ENCODE data around the gene HOXC12. TPM values are rescaled to one million over a fixed set of nuclear protein-coding genes. Genes with fewer than 3 reads are reported as not detected.

Gene HOXC12
- total and polyA plus RNA-seq, 2 of the 8 experiments (the other 6 are each of a cell fraction or from before 2014, with no cell fraction given) = not detected

GRCh38 chr12:53931844-53932581, 22.7 kb upstream of the HOXC12 start:
- H3K36me3 ChIP-seq (ENCODE audit: control insufficient read depth in 2 of 4, insufficient read depth in 4 of 4, low read length in 3 of 4) = peaks cover 0 to 2% (median 0%) of the 10 kb centered on the region in 4 experiments; a peak in 1 of 8 replicates
- H2BK15ac ChIP-seq (ENCODE audit: low read length) = no peak overlapping the region
- H2BK12ac ChIP-seq (ENCODE audit: low read depth, low read length) = no peak overlapping the region
- H4K20me1 ChIP-seq (replicated peaks in 1 of 2; ENCODE audit: control insufficient read depth in 1 of 2, insufficient read depth in 2 of 2, low read length in 2 of 2) = peaks cover 16 to 28% of the 10 kb centered on the region in 2 experiments
- FAIRE-seq = no peak
- H3K27ac ChIP-seq (ENCODE audit: low read depth, low read length) = no peak overlapping the region
- no peak overlapping the region for H2BK20ac ChIP-seq (ENCODE audit: low read length)
- H3K4me2 ChIP-seq (ENCODE audit: insufficient read depth in 1 of 2, low read depth in 2 of 2, low read length in 2 of 2) = no peak overlapping the region
- no peak overlapping the region for H3K4ac ChIP-seq (replicated peaks; ENCODE audit: insufficient read length, low read depth, low read length)
- no peaks in the 10 kb centered on the region; the same call in 1 of the 2 replicates for H3K23me2 ChIP-seq (ENCODE audit: low read depth, low read length)
- DNase-seq (ENCODE audit: low read depth in 1 of 2, low spot score in 2 of 2) = peak in 1 of 2 experiments; percentile 38
- no peak overlapping the region for H3K56ac ChIP-seq (replicated peaks; ENCODE audit: insufficient read length, low read depth, low read length)
- no peak overlapping the region for H2AK5ac ChIP-seq (ENCODE audit: low read depth, low read length)
- H2AFZ ChIP-seq (ENCODE audit: low read length) = no peak overlapping the region
- H4K91ac ChIP-seq (replicated peaks; ENCODE audit: insufficient read length, low read length) = no peak overlapping the region
- H3K27me3 ChIP-seq (replicated peaks in 1 of 4; ENCODE audit: control insufficient read depth in 3 of 4, extremely low read depth in 1 of 4, insufficient read depth in 3 of 4, low read length in 3 of 4) = peaks cover 94 to 100% (median 99%) of the 10 kb centered on the region in 4 experiments
- H3K9ac ChIP-seq (replicated peaks in 1 of 4; ENCODE audit: extremely low read depth in 1 of 4, low read depth in 3 of 4, low read length in 3 of 4) = no peak overlapping the region
- H3K9me3 ChIP-seq (ENCODE audit: insufficient read depth in 2 of 2, low read depth in 1 of 2, low read length in 1 of 2) = no peaks in the 10 kb centered on the region
- H3K14ac ChIP-seq (ENCODE audit: insufficient read length) = no peak overlapping the region
- WGBS, 2 experiments (ENCODE audit: extremely low coverage in 1 of 2, insufficient coverage in 1 of 2, insufficient read length in 1 of 2, insufficient replicate concordance in 2 of 2, low coverage in 1 of 2, low lambda C conversion rate in 2 of 2, missing lambda C conversion rate in 1 of 2) = 49% methylated on average over 4 of the region's 4 CpGs; no CpG with 5 or more reads in 1 of the 2 experiments
- H4K8ac ChIP-seq (ENCODE audit: extremely low read depth, insufficient read depth, low read length) = no peak overlapping the region
- no peak overlapping the region for H3K23ac ChIP-seq (ENCODE audit: insufficient read length)
- ChIA-PET POLR2A (ENCODE audit: partially characterized antibody) (interaction anchor here (0.6 kb wide), 1 partner anchor 27 kb away, joined by 3 read pairs; no protein-coding TSS in a partner anchor), CTCF (ENCODE audit: partially characterized antibody) (interaction anchor here (1.1 to 1.8 kb wide), 4 partner anchors 21 to 186 kb away, joined by 3 to 4 read pairs (median 4); partner anchors contain the start of gene HOXC5)
- H2BK5ac ChIP-seq (ENCODE audit: low read depth, low read length) = no peak overlapping the region
- no peak overlapping the region for H2BK120ac ChIP-seq (replicated peaks; ENCODE audit: low read depth, low read length)
- peaks cover 0 to 8% (median 2%) of the 10 kb centered on the region in 4 experiments; a peak in 4 of 7 replicates for H3K4me1 ChIP-seq (replicated peaks in 1 of 4; ENCODE audit: control insufficient read depth in 3 of 4, insufficient read depth in 4 of 4, low read length in 3 of 4)
- H3K79me2 ChIP-seq (ENCODE audit: control insufficient read depth in 1 of 2, insufficient read depth in 2 of 2, low read length in 2 of 2) = no peaks in the 10 kb centered on the region
- no peak overlapping the region for H4K5ac ChIP-seq (ENCODE audit: insufficient read length, low read depth, low read length)
- H3K79me1 ChIP-seq (ENCODE audit: low read depth, low read length) = no peaks in the 10 kb centered on the region
- H3K4me3 ChIP-seq (ENCODE audit: extremely low read depth in 1 of 4, insufficient read depth in 2 of 4, low read depth in 3 of 4, low read length in 4 of 4) = no peak overlapping the region
- no peak overlapping the region for H3K18ac ChIP-seq (ENCODE audit: extremely low read depth, low read length)
- no peak for TF ChIP-seq NRF1 (IDR thresholded peaks at IDR 0.05; ENCODE audit: low read depth, low read length)
- TF ChIP-seq CREB1 (IDR thresholded peaks at IDR 0.05) = no peak
- no peak for TF ChIP-seq POU5F1 (IDR thresholded peaks at IDR 0.05; ENCODE audit: low read depth, low read length)
- TF ChIP-seq SP2 (IDR thresholded peaks at IDR 0.05; ENCODE audit: low read length) = no peak
- TF ChIP-seq KDM4A (IDR thresholded peaks at IDR 0.05; ENCODE audit: low read depth, low read length, severe bottlenecking) = no peak
- no peak for TF ChIP-seq KDM5A (IDR thresholded peaks at IDR 0.05; ENCODE audit: low read length)
- peak; percentile 91 for TF ChIP-seq RNF2 (IDR thresholded peaks at IDR 0.05; ENCODE audit: borderline replicate concordance, low read depth, low read length, missing control alignments, poor library complexity, severe bottlenecking)
- TF ChIP-seq HDAC2 (IDR thresholded peaks at IDR 0.05; ENCODE audit: borderline replicate concordance in 1 of 2, low read depth in 2 of 2, low read length in 2 of 2) = no peak
- no peak for TF ChIP-seq HDAC6 (IDR thresholded peaks at IDR 0.05; ENCODE audit: low read depth, low read length)
- TF ChIP-seq SUZ12 (IDR thresholded peaks at IDR 0.05; ENCODE audit: low read length) = peak; percentile 56
- TF ChIP-seq, protein P1, sequence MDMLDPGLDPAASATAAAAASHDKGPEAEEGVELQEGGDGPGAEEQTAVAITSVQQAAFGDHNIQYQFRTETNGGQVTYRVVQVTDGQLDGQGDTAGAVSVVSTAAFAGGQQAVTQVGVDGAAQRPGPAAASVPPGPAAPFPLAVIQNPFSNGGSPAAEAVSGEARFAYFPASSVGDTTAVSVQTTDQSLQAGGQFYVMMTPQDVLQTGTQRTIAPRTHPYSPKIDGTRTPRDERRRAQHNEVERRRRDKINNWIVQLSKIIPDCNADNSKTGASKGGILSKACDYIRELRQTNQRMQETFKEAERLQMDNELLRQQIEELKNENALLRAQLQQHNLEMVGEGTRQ (IDR thresholded peaks at IDR 0.05; ENCODE audit: low read length) = no peak

Measured in H1 (cell line).